ENCODE results near the gene PCBP2.

DNA sequence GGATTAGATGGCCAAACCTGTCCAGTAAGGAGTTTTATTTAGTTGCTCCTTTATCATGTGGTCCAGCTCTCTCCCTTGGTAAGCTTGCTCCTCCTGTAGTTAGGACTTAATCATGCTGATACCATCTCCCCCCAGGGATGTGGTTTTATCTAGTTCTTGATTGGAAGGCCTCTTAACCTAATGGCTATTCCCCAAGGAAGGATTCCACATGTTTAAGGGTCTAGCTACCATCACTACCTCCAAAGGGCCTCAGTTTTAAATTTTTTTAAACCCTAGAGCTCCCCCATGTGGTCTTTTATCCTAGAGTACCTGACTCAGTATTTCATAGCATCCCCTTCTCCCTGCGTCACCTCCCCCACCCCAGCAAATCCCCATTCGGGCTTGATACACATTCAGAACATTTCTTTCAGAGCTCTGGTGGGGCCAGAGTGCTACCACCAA is 24.9 kb downstream of the PCBP2 start:
- TF ChIP-seq, protein P1, sequence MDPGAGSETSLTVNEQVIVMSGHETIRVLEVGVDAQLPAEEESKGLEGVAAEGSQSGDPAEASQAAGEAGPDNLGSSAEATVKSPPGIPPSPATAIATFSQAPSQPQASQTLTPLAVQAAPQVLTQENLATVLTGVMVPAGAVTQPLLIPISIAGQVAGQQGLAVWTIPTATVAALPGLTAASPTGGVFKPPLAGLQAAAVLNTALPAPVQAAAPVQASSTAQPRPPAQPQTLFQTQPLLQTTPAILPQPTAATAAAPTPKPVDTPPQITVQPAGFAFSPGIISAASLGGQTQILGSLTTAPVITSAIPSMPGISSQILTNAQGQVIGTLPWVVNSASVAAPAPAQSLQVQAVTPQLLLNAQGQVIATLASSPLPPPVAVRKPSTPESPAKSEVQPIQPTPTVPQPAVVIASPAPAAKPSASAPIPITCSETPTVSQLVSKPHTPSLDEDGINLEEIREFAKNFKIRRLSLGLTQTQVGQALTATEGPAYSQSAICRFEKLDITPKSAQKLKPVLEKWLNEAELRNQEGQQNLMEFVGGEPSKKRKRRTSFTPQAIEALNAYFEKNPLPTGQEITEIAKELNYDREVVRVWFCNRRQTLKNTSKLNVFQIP (CRISPR knock-in tag; IDR thresholded peaks at IDR 0.05; ENCODE audit: borderline replicate concordance, low read depth): no peak
- TF ChIP-seq, protein P2, sequence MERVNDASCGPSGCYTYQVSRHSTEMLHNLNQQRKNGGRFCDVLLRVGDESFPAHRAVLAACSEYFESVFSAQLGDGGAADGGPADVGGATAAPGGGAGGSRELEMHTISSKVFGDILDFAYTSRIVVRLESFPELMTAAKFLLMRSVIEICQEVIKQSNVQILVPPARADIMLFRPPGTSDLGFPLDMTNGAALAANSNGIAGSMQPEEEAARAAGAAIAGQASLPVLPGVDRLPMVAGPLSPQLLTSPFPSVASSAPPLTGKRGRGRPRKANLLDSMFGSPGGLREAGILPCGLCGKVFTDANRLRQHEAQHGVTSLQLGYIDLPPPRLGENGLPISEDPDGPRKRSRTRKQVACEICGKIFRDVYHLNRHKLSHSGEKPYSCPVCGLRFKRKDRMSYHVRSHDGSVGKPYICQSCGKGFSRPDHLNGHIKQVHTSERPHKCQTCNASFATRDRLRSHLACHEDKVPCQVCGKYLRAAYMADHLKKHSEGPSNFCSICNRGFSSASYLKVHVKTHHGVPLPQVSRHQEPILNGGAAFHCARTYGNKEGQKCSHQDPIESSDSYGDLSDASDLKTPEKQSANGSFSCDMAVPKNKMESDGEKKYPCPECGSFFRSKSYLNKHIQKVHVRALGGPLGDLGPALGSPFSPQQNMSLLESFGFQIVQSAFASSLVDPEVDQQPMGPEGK (CRISPR knock-in tag; IDR thresholded peaks at IDR 0.05; ENCODE audit: borderline replicate concordance): no peak
- TF ChIP-seq CSDC2 (CRISPR knock-in tag; IDR thresholded peaks at IDR 0.05) (no peak), PPARA (CRISPR knock-in tag; IDR thresholded peaks at IDR 0.05; ENCODE audit: borderline replicate concordance) (no peak), ZNF70 (CRISPR knock-in tag; IDR thresholded peaks at IDR 0.05) (no peak), TOX (CRISPR knock-in tag; IDR thresholded peaks at IDR 0.05; ENCODE audit: borderline replicate concordance) (no peak), ARNTL (CRISPR knock-in tag; IDR thresholded peaks at IDR 0.05; ENCODE audit: borderline replicate concordance, low read depth) (no peak), TCF4 (CRISPR knock-in tag; IDR thresholded peaks at IDR 0.05; ENCODE audit: borderline replicate concordance) (no peak), ZNF565 (CRISPR knock-in tag; conservative IDR thresholded peaks at IDR 0.05; ENCODE audit: low read depth) (no peak), BACH2 (CRISPR knock-in tag; IDR thresholded peaks at IDR 0.05; ENCODE audit: borderline replicate concordance) (no peak), ZFP30 (CRISPR knock-in tag; IDR thresholded peaks at IDR 0.05) (no peak), ZC3H10 (CRISPR knock-in tag; IDR thresholded peaks at IDR 0.05) (no peak), RARB (CRISPR knock-in tag; IDR thresholded peaks at IDR 0.05) (no peak)
- TF ChIP-seq, protein P3, sequence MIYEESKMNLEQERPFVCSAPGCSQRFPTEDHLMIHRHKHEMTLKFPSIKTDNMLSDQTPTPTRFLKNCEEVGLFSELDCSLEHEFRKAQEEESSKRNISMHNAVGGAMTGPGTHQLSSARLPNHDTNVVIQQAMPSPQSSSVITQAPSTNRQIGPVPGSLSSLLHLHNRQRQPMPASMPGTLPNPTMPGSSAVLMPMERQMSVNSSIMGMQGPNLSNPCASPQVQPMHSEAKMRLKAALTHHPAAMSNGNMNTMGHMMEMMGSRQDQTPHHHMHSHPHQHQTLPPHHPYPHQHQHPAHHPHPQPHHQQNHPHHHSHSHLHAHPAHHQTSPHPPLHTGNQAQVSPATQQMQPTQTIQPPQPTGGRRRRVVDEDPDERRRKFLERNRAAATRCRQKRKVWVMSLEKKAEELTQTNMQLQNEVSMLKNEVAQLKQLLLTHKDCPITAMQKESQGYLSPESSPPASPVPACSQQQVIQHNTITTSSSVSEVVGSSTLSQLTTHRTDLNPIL (CRISPR knock-in tag; IDR thresholded peaks at IDR 0.05; ENCODE audit: low read depth): no peak
